ENCODE results near the gene PPP1R10.
A peak's percentile ranks its signal among the peaks of the same experiment; 100 is the strongest.
"Not testable (repeated sequence)": the region's sequence is repeated elsewhere in the genome, so short reads cannot be mapped to it uniquely, and the experiment has no call there.

The PPP1R10 gene

GRCh38 chr6:30597315-30598144 is 19.5 kb downstream of the PPP1R10 start:
- DNase-seq = not testable (repeated sequence)

DNA sequence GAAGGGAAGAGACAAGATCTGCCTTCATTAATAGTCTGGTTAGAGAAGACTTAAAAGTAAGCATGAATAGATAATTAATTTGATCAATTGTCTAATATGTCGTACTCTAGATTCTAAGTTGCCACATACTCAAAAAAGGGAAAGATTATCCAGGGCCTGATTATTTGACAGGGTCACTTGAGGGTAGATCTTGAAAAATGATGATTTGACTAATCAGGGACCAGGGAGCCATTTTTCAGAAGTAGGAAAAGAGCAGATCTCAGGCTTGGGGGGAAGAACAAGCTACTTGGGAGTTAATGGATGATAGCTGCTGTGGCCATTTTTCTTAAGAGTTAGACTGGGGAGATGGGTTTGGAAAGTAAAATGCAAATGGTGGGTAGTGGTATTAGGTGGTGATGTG is 24.8 kb downstream of the PPP1R10 start:
- DNase-seq = no peak

DNA sequence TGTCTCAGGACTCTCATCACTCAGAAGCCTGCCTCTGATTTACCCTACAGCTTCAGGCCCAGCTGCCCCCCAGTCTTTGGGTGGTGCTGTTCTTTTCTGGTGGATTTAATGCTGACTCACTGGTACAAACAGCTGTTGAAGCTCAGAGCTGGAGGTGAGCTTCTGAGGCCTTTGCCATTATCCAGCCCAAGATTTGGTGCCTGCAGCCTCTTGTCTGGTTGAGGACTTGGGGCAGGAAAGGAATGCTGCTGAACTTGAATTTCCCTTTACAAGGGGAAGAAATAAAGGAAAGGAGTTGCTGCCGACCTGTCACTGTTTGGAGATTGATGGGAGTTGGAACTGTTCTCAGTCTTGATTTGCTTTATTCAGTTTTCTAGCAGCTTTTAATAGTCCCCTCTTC is 26.0 kb downstream of the PPP1R10 start:
- DNase-seq = no peak

GRCh38 chr6:30590509-30590908 is 26.5 kb downstream of the PPP1R10 start:
- no peak for DNase-seq

- DNase-seq = no peak
These were observed 27.2 kb downstream of the PPP1R10 start for GRCh38 chr6:30589754-30590358.

- no peak for DNase-seq
These were observed 33.1 kb downstream of the PPP1R10 start for GRCh38 chr6:30583921-30584320.

GRCh38 chr6:30578051-30578450 is 39.0 kb downstream of the PPP1R10 start:
- no peak for DNase-seq

GRCh38 chr6:30573113-30573512 is 43.9 kb downstream of the PPP1R10 start:
- no peak for DNase-seq

GRCh38 chr6:30572148-30572547 is 44.9 kb downstream of the PPP1R10 start:
- no peak for DNase-seq

GRCh38 chr6:30571762-30572082 is 45.3 kb downstream of the PPP1R10 start:
- no peak for DNase-seq

DNA sequence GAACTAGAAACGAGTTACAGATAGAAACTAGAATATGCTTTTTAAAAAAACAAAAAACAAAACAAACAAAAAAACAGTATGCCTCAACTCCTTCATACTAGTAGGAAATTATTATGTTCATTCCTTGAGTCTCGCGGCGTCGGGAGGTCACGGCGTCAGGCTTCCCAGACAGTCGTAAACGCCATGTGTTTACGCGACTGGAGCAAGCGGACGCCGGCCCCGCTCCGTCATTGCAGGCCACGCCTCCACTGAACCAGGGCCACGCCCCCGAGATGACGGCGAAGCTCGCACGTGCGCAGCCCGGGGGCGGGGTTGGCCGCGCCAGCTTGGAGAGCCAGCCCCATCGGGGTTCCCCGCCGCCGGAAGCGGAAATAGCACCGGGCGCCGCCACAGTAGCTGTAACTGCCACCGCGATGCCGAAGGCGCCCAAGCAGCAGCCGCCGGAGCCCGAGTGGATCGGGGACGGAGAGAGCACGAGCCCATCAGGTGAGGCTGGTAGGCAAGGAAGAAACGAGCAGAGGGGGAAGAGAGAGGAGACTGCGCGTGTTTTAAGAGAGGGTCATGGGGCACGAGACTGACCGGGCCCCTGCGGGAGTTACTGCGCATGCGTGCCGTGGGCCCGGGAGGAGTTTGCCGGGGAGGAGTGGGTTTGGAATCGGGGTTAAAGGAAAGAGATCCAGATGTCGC is 45.8 kb downstream of the PPP1R10 start, which contains the start of gene ABCF1:
Gene ABCF1, plus strand, starts transcription at position 368 of the 687 bp plus-strand sequence. Its CDS starts 46 bp downstream, at position 414.
- DNase-seq = peak; percentile 87

DNA sequence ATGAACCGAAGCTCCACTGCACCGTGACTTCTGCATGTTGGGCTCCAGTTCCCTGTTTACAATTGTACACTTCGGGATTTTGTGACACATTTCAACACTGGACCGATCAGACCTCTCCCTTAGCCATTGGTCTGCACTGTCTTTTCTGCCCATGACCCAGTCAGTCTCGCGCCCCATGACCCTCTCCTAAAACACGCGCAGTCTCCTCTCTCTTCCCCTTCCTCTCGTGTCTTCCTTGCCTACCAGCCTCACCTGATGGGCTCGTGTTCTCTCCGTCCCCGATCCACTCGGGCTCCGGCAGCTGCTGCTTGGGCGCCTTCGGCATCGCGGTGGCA is 46.3 kb downstream of the PPP1R10 start:
- DNase-seq = no peak

DNA sequence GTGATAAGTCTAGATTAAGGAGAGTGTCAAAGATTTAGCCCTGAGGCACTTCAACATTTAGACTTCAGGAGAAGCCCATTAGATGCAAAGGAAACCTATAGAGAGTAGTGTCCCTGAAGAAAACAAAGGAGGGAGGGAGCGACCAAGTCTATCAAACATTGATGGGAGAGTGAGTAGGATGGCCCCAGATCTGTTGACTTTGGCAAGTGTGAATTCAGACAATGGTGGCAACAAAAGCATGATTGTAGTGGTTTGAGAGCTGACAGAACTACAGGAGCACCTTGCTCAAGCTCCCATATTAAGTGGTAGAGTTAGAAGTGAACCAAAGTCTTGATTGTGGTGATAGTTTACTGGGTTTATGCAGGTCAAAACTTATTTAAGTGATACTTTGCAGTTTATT is 46.8 kb downstream of the PPP1R10 start:
- DNase-seq = no peak

- DNase-seq = no peak
These were observed 48.8 kb downstream of the PPP1R10 start for GRCh38 chr6:30568245-30568644.

- no peak for DNase-seq
These were observed 51.3 kb downstream of the PPP1R10 start for GRCh38 chr6:30565772-30566171.

DNA sequence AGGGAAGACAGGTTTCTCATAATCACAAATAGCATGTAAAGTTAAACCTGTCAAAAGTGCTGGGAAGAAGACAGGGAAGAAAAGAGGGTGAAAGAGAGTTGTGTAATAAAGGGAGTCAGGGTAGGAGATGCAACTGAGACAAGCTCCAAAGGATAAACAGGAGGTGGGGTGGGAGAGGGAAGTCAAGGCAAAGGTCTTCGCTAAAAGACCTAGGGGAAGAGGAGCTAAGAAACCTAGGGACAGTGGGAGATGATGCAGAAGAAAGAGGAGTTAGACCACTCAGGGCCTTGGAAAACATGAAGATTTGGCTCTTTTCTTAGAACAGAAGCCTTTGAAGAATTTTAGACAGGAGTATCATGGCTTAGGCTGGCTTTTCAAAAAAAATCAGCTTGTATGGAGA is 52.9 kb downstream of the PPP1R10 start:
- DNase-seq = no peak

GRCh38 chr6:30562470-30563425 is 54.3 kb downstream of the PPP1R10 start:
- no peak for DNase-seq

DNA sequence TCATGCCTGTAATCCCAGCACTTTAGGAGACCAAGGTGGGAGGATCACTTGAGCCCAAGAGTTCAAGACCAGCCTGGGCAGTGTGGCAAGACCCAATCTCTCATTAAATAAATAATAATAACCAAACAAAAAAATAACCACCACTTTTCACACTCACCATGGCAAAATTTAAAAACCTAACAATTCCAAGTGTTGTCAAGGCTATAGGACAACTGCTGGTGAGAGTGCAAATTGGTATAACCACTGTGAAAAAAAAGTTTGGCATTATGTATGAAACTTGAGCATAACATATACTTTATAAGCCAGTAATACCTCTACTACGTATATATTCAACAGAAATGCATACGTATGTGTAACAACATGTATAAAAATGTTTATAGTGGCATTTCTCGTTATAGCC is 56.1 kb downstream of the PPP1R10 start:
- DNase-seq = no peak

- no peak for DNase-seq
These were observed 59.4 kb downstream of the PPP1R10 start for GRCh38 chr6:30557683-30557981.

- peak; percentile 84 for DNase-seq
These were observed 59.9 kb downstream of the PPP1R10 start, which contains the start of gene PRR3 for GRCh38 chr6:30556906-30557682. PRR3 (plus strand) TSS chr6:30557295; CDS start chr6:30557345, 50 bp downstream.

- peak; percentile 75 for DNase-seq
These were observed 60.8 kb downstream of the PPP1R10 start, which contains the start of gene GNL1 for GRCh38 chr6:30556066-30556905. GNL1 (minus strand) TSS chr6:30556489; CDS start chr6:30556203, 286 bp downstream.
